Heart left ventricle (tissue), 16 donors: ENCODE results near the gene ZBTB6. TPM values are rescaled to one million over a fixed set of nuclear protein-coding genes. Genes with fewer than 3 reads are reported as not detected.

ENCODE experiments used
- ATAC-seq, 4 donors: fragments of 200-7000 bp; cut with Tn5 transposase; one replicate each; pipeline ENCODE4 v1.9.1; 2020 to 2022; ENCODE audit warnings: moderate library complexity in 4 of 4, mild to moderate bottlenecking in 3 of 4, moderate number of reproducible peaks in 1 of 4
- DNase-seq, 5 donors: peaks; one replicate each; pipeline ENCODE4 v3.0.0-alpha.2; 2020
- H3K27ac ChIP-seq, 12 donors: fragments of 200-600 bp; sonication (generic) in 4 of 12; one replicate each; pipeline versions ENCODE4 v1.5.0 to v1.8.0; 2016 to 2022; ENCODE audit warnings: mild to moderate bottlenecking in 2 of 12
- H3K27me3 ChIP-seq, 9 donors: fragments of 200-600 bp; sonication (generic) in 2 of 9; one replicate each; pipeline versions ENCODE4 v1.5.1 to v1.8.0; 2016 to 2022; ENCODE audit warnings: mild to moderate bottlenecking in 3 of 9
- H3K36me3 ChIP-seq, 9 donors: fragments of 200-600 bp; sonication (generic) in 2 of 9; one replicate each; pipeline versions ENCODE4 v1.5.0 to v1.8.0; 2018 to 2022; ENCODE audit warnings: mild to moderate bottlenecking in 2 of 9
- H3K4me1 ChIP-seq, 12 donors: fragments of 200-600 bp; sonication (generic) in 4 of 12; one replicate each; pipeline versions ENCODE4 v1.5.0 to v1.8.0; 2016 to 2022; ENCODE audit warnings: mild to moderate bottlenecking in 3 of 12
- H3K4me3 ChIP-seq, 12 donors: fragments of 200-600 bp; sonication (generic) in 4 of 12; one replicate each; pipeline versions ENCODE4 v1.5.0 to v1.8.0; 2017 to 2022; ENCODE audit warnings: mild to moderate bottlenecking in 9 of 12, moderate library complexity in 4 of 12
- H3K9me3 ChIP-seq, 12 donors: fragments of 200-600 bp; sonication (generic) in 4 of 12; one replicate each; pipeline versions ENCODE4 v1.5.0 to v1.8.0; 2016 to 2022; ENCODE audit warnings: mild to moderate bottlenecking in 1 of 12
- CTCF ChIP-seq, 12 donors: fragments of 200-600 bp; sonication (generic) in 4 of 12; IDR thresholded peaks; one replicate each; pipeline versions ENCODE4 v1.5.0 to v1.8.0; 2018 to 2022; ENCODE audit warnings: antibody characterized with exemption in 12 of 12, mild to moderate bottlenecking in 5 of 12
- POLR2A ChIP-seq, 2 donors: fragments of 450-650 bp; IDR thresholded peaks; one replicate each; pipeline ENCODE4 v1.6.1; 2017; ENCODE audit warnings: antibody characterized with exemption in 2 of 2, mild to moderate bottlenecking in 2 of 2, moderate library complexity in 2 of 2
- WGBS, 4 donors: extraction: QIAGEN DNeasy Blood & Tissue Kit in 2 of 4; methylation state at CpG; one replicate each; pipeline versions ENCODE4 v1.1.5 to v1.1.7; 2013 to 2018; 5-methylcytosine and 5-hydroxymethylcytosine counted together
- intact Hi-C, 10 donors: fragments of 100-400 bp; cut with DNase I; formaldehyde crosslinking; loops; one replicate each; pipeline versions ENCODE4 v1.11.1 to v1.14.2; 2022
- polyA plus RNA-seq, 2 donors: library from polyadenylated mRNA; stranded (reverse); fragments of 200-250 nt; gene quantifications; one replicate each; pipeline ENCODE4 v1.2.3, GENCODE V29; 2013
- total RNA-seq, 9 donors: library from RNA; depleted of rRNA in 2 of 9; stranded (reverse); fragments of >200 nt in 2 of 9; fragmentation: NEBNext Ultra II Directional in 3 of 9; extraction: Animal tissue kit (Norgen Biotek cat#: 25700) in 3 of 9; gene quantifications; one replicate each; pipeline versions ENCODE4 v1.1.0 to v1.2.4, GENCODE V29; 2016 to 2023
- donor health status: ischemic (EF 13 %, LVEDD 7.1; RV severe dilation, severe dysfunction).
- donor health status: healthy with polysubstance abuse.
- donor health status: DM: no; HTN: yes; CAD: no.
- donor health status: DM: no; HTN: no; CAD: no.
- donor health status: ischemic (EF 25% LVEDD 6.9; RV normal size, moderate dysfunction).
- donor health status: ischemic (EF 25% LVEDD 5.7; RV mildly dilated, moderate dysfunction).
- donor health status: healthy.
- donor health status: DM: yes; HTN: yes; CAD: no.
- donor health status: ischemic (EF 35%, LVEDD 5.7; RV mildly dilated, moderate dysfunction).
- donor health status: nonischemic (EF 11% LVEDD 7.7; RV severe dilation, severe dysfunction).
- donor health status: DM: yes; HTN: yes; CAD: no.
- donor health status: PGD.
- donor health status: ischemic (EF 29% LVEDD 5.4; RV normal size, mild dysfunction).
- donor health status: nonischemic (EF 23%, LVEDD 6.1; RV moderate dilation, normal function).

ZBTB6 gene
- total and polyA plus RNA-seq, 11 donors: 2.0 to 8.1 (median 5.9) TPM

- H3K4me3 ChIP-seq: peak within 1 kb of the TSS; percentile 74 to 99 (median 86)
- no peaks in the 10 kb centered on the region for H3K27me3 ChIP-seq
- WGBS, 4 donors: 0 to 1% (median 1%) methylated on average over 12 to 54 of the region's 54 CpGs
- DNase-seq: peak; percentile 99 to 100 (median 100)
- no peaks in the 10 kb centered on the region for H3K9me3 ChIP-seq
- H3K27ac ChIP-seq: peak within 1 kb of the TSS; percentile 69 to 95 (median 90)
- TF ChIP-seq CTCF (IDR thresholded peaks at IDR 0.05) (no peak), POLR2A (IDR thresholded peaks at IDR 0.05) (peak in 1 of 2 donors; percentile 82)
- ATAC-seq: peak; percentile 98 to 100 (median 99)
- intact Hi-C loops: loop anchor here in 3 of 10 donors (2.0 to 5.0 kb wide), 5 partner anchors 34 to 51 kb away; partner anchors contain the start of gene RC3H2 (in 2 of the 3)
- peaks cover 0 to 41% (median 24%) of the 10 kb centered on the region in 9 donors for H3K36me3 ChIP-seq
- H3K4me1 ChIP-seq: peaks cover 0 to 42% (median 32%) of the 10 kb centered on the region in 12 donors
Observed at GRCh38 chr9:122940749-122941581, 27.8 kb upstream of the ZBTB6 start, which contains the start of gene RABGAP1. TSS of gene RABGAP1 (plus strand) at chr9:122941020. CDS start at chr9:122957060, 16,040 bp downstream.

DNA sequence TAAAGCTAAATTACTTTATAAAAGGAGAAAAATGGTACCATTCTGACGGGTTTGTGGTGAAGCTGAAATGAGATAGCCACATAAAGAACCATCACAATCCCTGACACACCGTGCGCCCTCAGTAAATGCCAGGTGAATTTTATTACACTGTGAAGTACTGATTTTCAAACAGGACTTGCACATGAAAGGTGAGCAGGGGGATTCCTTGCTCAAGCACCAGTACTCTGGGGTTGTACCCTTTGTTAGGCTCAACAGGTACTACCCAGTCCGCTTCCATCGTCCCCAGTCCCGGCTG, 27.3 kb upstream of the ZBTB6 start:
- WGBS, 4 donors: 32 to 33% (median 32%) methylated on average over 6 of the region's 6 CpGs
- intact Hi-C loops: loop anchor here in 3 of 10 donors (2.0 to 5.0 kb wide), 5 partner anchors 33 to 52 kb away; partner anchors contain the start of gene RC3H2 (in 2 of the 3)
- Histone ChIP-seq H3K27me3 (no peaks in the 10 kb centered on the region), H3K9me3 (no peaks in the 10 kb centered on the region), H3K4me1 (peaks cover 0 to 36% (median 26%) of the 10 kb centered on the region in 12 donors), H3K4me3 (peak overlapping the region in 9 of 12 donors; percentile 36 to 99 (median 86)), H3K36me3 (peaks cover 0 to 45% (median 24%) of the 10 kb centered on the region in 9 donors), H3K27ac (peak overlapping the region in 11 of 12 donors; percentile 46 to 95 (median 80))
- no peak for DNase-seq
- no peak for ATAC-seq
- no peak for TF ChIP-seq CTCF (IDR thresholded peaks at IDR 0.05)
- no peak for TF ChIP-seq POLR2A (IDR thresholded peaks at IDR 0.05)

- 86 to 92% (median 90%) methylated on average over 4 of the region's 4 CpGs for WGBS, 4 donors
- DNase-seq: no peak
- H3K4me1 ChIP-seq: peaks cover 0 to 33% (median 23%) of the 10 kb centered on the region in 12 donors
- H3K9me3 ChIP-seq: no peaks in the 10 kb centered on the region
- no peaks in the 10 kb centered on the region for H3K27me3 ChIP-seq
- peak overlapping the region in 2 of 12 donors; percentile 50 to 80 for H3K27ac ChIP-seq
- peaks cover 0 to 45% (median 21%) of the 10 kb centered on the region in 9 donors for H3K36me3 ChIP-seq
- H3K4me3 ChIP-seq: no peak overlapping the region
- TF ChIP-seq CTCF (IDR thresholded peaks at IDR 0.05): no peak
- TF ChIP-seq POLR2A (IDR thresholded peaks at IDR 0.05): no peak
- intact Hi-C loops: loop anchor here in 1 of 10 donors (10.0 kb wide), 1 partner anchor 45 kb away; no protein-coding TSS in a partner anchor
- ATAC-seq: no peak
Observed at GRCh38 chr9:122939601-122940000, 26.5 kb upstream of the ZBTB6 start.

DNA sequence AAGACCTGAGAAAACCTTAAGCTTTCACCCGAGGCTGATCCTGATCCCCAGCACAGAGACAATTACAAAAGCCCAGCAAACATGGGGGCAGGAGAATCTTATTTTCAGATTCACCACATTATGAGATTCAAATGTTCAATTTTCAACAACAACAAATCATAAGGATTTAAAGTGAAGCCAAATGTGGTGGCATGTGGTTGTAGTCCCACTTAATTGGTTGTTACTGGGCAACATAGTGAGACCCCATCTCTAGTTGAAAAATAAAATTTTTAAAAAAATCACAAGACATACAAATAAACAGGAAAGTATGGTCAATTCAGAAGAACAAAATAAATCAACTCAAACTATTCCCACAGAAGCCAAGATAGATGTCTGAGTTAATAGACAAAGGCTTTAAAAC, 23.8 kb upstream of the ZBTB6 start:
- Histone ChIP-seq H3K27ac (no peak overlapping the region), H3K36me3 (peaks cover 0 to 42% (median 21%) of the 10 kb centered on the region in 9 donors), H3K9me3 (no peaks in the 10 kb centered on the region), H3K4me1 (peaks cover 2 to 35% (median 27%) of the 10 kb centered on the region in 12 donors), H3K4me3 (no peak overlapping the region), H3K27me3 (no peaks in the 10 kb centered on the region)
- WGBS, 4 donors: 55 to 90% (median 71%) methylated on average over 1 of the region's 1 CpG
- ATAC-seq: no peak
- intact Hi-C loops: loop anchor here in 1 of 10 donors (10.0 kb wide), 1 partner anchor 48 kb away; no protein-coding TSS in a partner anchor
- TF ChIP-seq POLR2A (IDR thresholded peaks at IDR 0.05): no peak
- TF ChIP-seq CTCF (IDR thresholded peaks at IDR 0.05): no peak
- DNase-seq: no peak
